ENCODE results near the gene IQSEC1.

DNA sequence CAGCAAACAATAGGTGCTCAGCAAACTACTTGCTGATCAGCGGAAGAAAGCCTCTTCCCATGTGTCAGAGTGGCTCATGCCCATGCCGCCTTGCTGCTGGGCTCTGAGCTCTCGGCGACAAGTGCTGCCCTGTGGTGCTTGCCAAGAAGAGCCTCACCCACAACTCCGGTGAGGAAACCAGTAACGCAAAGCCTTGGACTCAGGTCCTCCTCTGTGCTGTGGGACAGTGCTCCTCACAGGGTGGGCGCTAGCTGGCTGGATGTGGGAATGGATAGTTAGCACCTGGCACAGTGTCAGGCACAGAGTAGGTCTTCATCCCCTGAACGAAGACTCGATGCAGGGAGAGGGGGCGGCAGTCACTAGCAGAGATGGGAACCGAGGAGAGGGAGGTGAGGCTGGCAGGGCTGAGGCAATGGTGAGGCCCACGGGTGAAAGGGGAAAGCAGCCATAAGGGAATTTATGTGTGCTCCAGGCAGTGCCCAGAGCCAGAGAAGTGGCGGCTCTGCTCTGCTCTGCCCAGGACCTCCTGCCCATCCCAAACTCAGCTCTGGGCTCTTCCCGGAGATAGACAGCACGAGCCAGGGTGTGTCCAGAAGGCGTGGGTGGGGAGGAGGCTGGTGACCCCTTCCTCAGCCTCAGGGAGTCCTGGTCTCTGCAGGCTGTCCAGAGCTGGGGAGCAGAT is 55.7 kb downstream of the IQSEC1 start:
- TF ChIP-seq EZH2phosphoT487 (conservative IDR thresholded peaks at IDR 0.05; ENCODE audit: low read length) = no peak
- TF ChIP-seq, protein P1, sequence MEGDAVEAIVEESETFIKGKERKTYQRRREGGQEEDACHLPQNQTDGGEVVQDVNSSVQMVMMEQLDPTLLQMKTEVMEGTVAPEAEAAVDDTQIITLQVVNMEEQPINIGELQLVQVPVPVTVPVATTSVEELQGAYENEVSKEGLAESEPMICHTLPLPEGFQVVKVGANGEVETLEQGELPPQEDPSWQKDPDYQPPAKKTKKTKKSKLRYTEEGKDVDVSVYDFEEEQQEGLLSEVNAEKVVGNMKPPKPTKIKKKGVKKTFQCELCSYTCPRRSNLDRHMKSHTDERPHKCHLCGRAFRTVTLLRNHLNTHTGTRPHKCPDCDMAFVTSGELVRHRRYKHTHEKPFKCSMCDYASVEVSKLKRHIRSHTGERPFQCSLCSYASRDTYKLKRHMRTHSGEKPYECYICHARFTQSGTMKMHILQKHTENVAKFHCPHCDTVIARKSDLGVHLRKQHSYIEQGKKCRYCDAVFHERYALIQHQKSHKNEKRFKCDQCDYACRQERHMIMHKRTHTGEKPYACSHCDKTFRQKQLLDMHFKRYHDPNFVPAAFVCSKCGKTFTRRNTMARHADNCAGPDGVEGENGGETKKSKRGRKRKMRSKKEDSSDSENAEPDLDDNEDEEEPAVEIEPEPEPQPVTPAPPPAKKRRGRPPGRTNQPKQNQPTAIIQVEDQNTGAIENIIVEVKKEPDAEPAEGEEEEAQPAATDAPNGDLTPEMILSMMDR (IDR thresholded peaks at IDR 0.05; ENCODE audit: insufficient read depth, low read length, poor library complexity, severe bottlenecking) = no peak
